HepG2 (cell line): ENCODE measurements around the gene USP8. TPM values are rescaled to one million over a fixed set of nuclear protein-coding genes. Genes with fewer than 3 reads are reported as not detected.

ENCODE experiments used
- ATAC-seq: fragments of 200-7000 bp; cut with Tn5 transposase; 3 replicates; pipeline ENCODE4 v1.9.1; 2020; ENCODE audit warnings: mild to moderate bottlenecking, moderate library complexity
- BruUV-seq: library from RNA; stranded (reverse); fragments of 400-500 nt; replicated peaks from 2 replicates; lab custom pipeline; 2021; lab: Mats Ljungman, UMichigan
- CTCF ChIA-PET: fragments of 300-600 bp; formaldehyde crosslinking; extraction: SDS; loops from one replicate; lab custom pipeline; 2021; ENCODE audit warnings: low total read pairs, inconsistent platforms, low intra/inter-chr PET ratio; lab: Yijun Ruan, JAX
- POLR2A ChIA-PET: fragments of 350-600 bp; sonication (Branson Sonifier 250); formaldehyde crosslinking; loops from one replicate; lab custom pipeline; 2020; ENCODE audit warnings: antibody characterized with exemption, inconsistent platforms; lab: Yijun Ruan, JAX
- DNase-seq: peaks from one replicate; pipeline ENCODE4 v3.0.0-alpha.2; 2015; ENCODE audit warnings: low spot score
- FAIRE-seq: peaks from 3 replicates; lab custom pipeline; 2011; peaks lifted over from hg19 to GRCh38; lab: Jason Lieb, UNC
- H2AFZ ChIP-seq: one replicate; pipeline ENCODE4 v1.6.1; 2011; ENCODE audit warnings: low read length, inconsistent platforms
- H3K27ac ChIP-seq: fragments of 300-600 bp; 3 replicates; pipeline ENCODE4 v1.8.0; 2011; ENCODE audit warnings: mixed run types, mild to moderate bottlenecking, mixed read lengths, low read length, inconsistent platforms; ENCODE audit not compliant: insufficient read depth; ENCODE audit errors: extremely low read length
- H3K27me3 ChIP-seq, 2 experiments: fragments of 200-600 bp in 1 of 2; 2 replicates in 1 of 2; 3 replicates in 1 of 2; pipeline versions ENCODE4 v1.6.0 to v1.8.0; 2011; ENCODE audit warnings: low read length in 2 of 2, mild to moderate bottlenecking in 2 of 2, moderate library complexity in 2 of 2, inconsistent platforms in 1 of 2; ENCODE audit not compliant: insufficient read depth in 2 of 2, control insufficient read depth in 1 of 2
- H3K36me3 ChIP-seq, 2 experiments: fragments of 200-600 bp in 1 of 2; replicated peaks in 1 of 2; 2 replicates in 1 of 2; 3 replicates in 1 of 2; pipeline versions ENCODE4 v1.5.1 to v1.8.0; 2011; ENCODE audit warnings: low read length in 2 of 2, inconsistent platforms in 1 of 2; ENCODE audit not compliant: insufficient read depth in 2 of 2, control insufficient read depth in 1 of 2
- H3K4me1 ChIP-seq: 2 replicates; pipeline ENCODE4 v1.5.1; 2012; ENCODE audit warnings: low read length, inconsistent platforms; ENCODE audit not compliant: insufficient read depth
- H3K4me2 ChIP-seq: 2 replicates; pipeline ENCODE4 v1.6.0; 2011; ENCODE audit warnings: low read depth, low read length, inconsistent platforms
- H3K4me3 ChIP-seq, 3 experiments: fragments of 200-600 bp in 1 of 3; sonication (generic), shearing (Covaris generic) in 1 of 3; replicated peaks in 1 of 3; 2 replicates each; pipeline ENCODE4 v1.5.1; 2011 to 2016; ENCODE audit warnings: low read length in 3 of 3, inconsistent platforms in 2 of 3, low read depth in 2 of 3, mild to moderate bottlenecking in 2 of 3, control low read depth in 1 of 3, mixed read lengths in 1 of 3; ENCODE audit not compliant: insufficient read depth in 1 of 3
- H3K79me2 ChIP-seq: one replicate; pipeline ENCODE4 v1.6.1; 2011; ENCODE audit warnings: low read length, inconsistent platforms; ENCODE audit not compliant: insufficient read depth
- H3K9ac ChIP-seq: 2 replicates; pipeline ENCODE4 v1.6.0; 2011; ENCODE audit warnings: mild to moderate bottlenecking, low read depth, low read length, inconsistent platforms; ENCODE audit not compliant: insufficient read depth
- H3K9me3 ChIP-seq: 2 replicates; pipeline ENCODE4 v1.5.1; 2012; ENCODE audit warnings: mild to moderate bottlenecking, low read length
- H4K20me1 ChIP-seq: 2 replicates; pipeline ENCODE4 v1.6.0; 2011; ENCODE audit warnings: inconsistent platforms, mild to moderate bottlenecking, low read length, moderate library complexity; ENCODE audit not compliant: insufficient read depth
- ARNT2 ChIP-seq: sonication (generic); formaldehyde crosslinking; IDR thresholded peaks from 2 replicates; pipeline ENCODE4 v1.8.0; 2022; ENCODE audit warnings: mild to moderate bottlenecking, low read depth, missing genetic modification reagents, moderate library complexity
- CENPBD1 ChIP-seq: sonication (generic); formaldehyde crosslinking; IDR thresholded peaks from 2 replicates; pipeline ENCODE4 v1.8.0; 2022; ENCODE audit warnings: missing genetic modification reagents, low read depth, mild to moderate bottlenecking, borderline replicate concordance
- GZF1 ChIP-seq: sonication (generic); formaldehyde crosslinking; IDR thresholded peaks from 2 replicates; pipeline ENCODE4 v1.5.1; 2020; ENCODE audit warnings: mild to moderate bottlenecking, missing genetic modification reagents
- HNF4A ChIP-seq: sonication (generic); formaldehyde crosslinking; IDR thresholded peaks from 2 replicates; pipeline ENCODE4 v1.4.0; 2020; ENCODE audit warnings: missing genetic modification reagents
- NBN ChIP-seq: fragments of 450-650 bp; conservative IDR thresholded peaks from 2 replicates; pipeline ENCODE4 v1.6.1; 2017
- PHF21A ChIP-seq: sonication (generic); formaldehyde crosslinking; IDR thresholded peaks from 2 replicates; pipeline ENCODE4 v1.5.0; 2020; ENCODE audit warnings: mild to moderate bottlenecking, missing genetic modification reagents
- PITX1 ChIP-seq: sonication (generic); formaldehyde crosslinking; IDR thresholded peaks from 2 replicates; pipeline ENCODE4 v1.5.1; 2020; ENCODE audit warnings: mild to moderate bottlenecking, missing genetic modification reagents
- SIX4 ChIP-seq: sonication (generic); formaldehyde crosslinking; IDR thresholded peaks from 2 replicates; pipeline ENCODE4 v1.4.0; 2020; ENCODE audit warnings: missing genetic modification reagents
- SMAD3 ChIP-seq: sonication (generic); formaldehyde crosslinking; IDR thresholded peaks from 2 replicates; pipeline ENCODE4 v1.4.0; 2020; ENCODE audit warnings: missing genetic modification reagents
- SNAPC2 ChIP-seq: sonication (generic); formaldehyde crosslinking; IDR thresholded peaks from 2 replicates; pipeline ENCODE4 v1.8.1; 2022; ENCODE audit warnings: mild to moderate bottlenecking, missing genetic modification reagents
- SOX6 ChIP-seq, 2 experiments: fragments of 450-650 bp in 1 of 2; sonication (generic) in 1 of 2; formaldehyde crosslinking in 1 of 2; IDR thresholded peaks; 2 replicates each; pipeline versions ENCODE4 v1.4.0 to v1.6.1; 2017 to 2020; ENCODE audit warnings: antibody characterized with exemption in 1 of 2, mild to moderate bottlenecking in 1 of 2, missing genetic modification reagents in 1 of 2
- XBP1 ChIP-seq: sonication (generic); formaldehyde crosslinking; IDR thresholded peaks from 2 replicates; pipeline ENCODE4 v1.5.0; 2020; ENCODE audit warnings: missing genetic modification reagents
- ZBTB21 ChIP-seq: sonication (generic); formaldehyde crosslinking; IDR thresholded peaks from 2 replicates; pipeline ENCODE4 v1.4.0; 2020; ENCODE audit warnings: missing genetic modification reagents
- ZNF264 ChIP-seq: sonication (generic); formaldehyde crosslinking; IDR thresholded peaks from 2 replicates; pipeline ENCODE4 v1.4.0; 2020; ENCODE audit warnings: missing genetic modification reagents
- ZNF274 ChIP-seq: sonication (generic); formaldehyde crosslinking; IDR thresholded peaks from 2 replicates; pipeline ENCODE4 v1.5.1; 2020; ENCODE audit warnings: mild to moderate bottlenecking, missing genetic modification reagents
- ZNF382 ChIP-seq: sonication (generic); formaldehyde crosslinking; IDR thresholded peaks from 2 replicates; pipeline ENCODE4 v1.5.0; 2020; ENCODE audit warnings: missing genetic modification reagents, mild to moderate bottlenecking, borderline replicate concordance
- ZNF468 ChIP-seq: sonication (generic); formaldehyde crosslinking; IDR thresholded peaks from 2 replicates; pipeline ENCODE4 v1.8.0; 2022; ENCODE audit warnings: mild to moderate bottlenecking, moderate library complexity, missing genetic modification reagents
- ZNF772 ChIP-seq: sonication (generic); formaldehyde crosslinking; IDR thresholded peaks from 2 replicates; pipeline ENCODE4 v1.5.0; 2020; ENCODE audit warnings: mild to moderate bottlenecking, missing genetic modification reagents
- ZNF878 ChIP-seq: sonication (generic); formaldehyde crosslinking; IDR thresholded peaks from 2 replicates; pipeline ENCODE4 v1.8.1; 2023; ENCODE audit warnings: mild to moderate bottlenecking, missing genetic modification reagents, moderate library complexity
- WGBS: methylation state at CpG from one replicate; pipeline ENCODE4 v1.1.6; 2017; ENCODE audit warnings: low lambda C conversion rate; 5-methylcytosine and 5-hydroxymethylcytosine counted together
- in situ Hi-C: cut with HindIII; loops from 2 replicates; pipeline ENCODE4 v1.10.0; 2017; ENCODE audit warnings: low pct_unique_long_range_greater_than_20kb; ENCODE audit not compliant: extremely low pct_ligation_motif_present
- intact Hi-C: fragments of 100-400 bp; cut with micrococcal nuclease; formaldehyde crosslinking; loops from one replicate; pipeline ENCODE4 v1.10.0; 2022; ENCODE audit not compliant: unreplicated experiment
- polyA plus RNA-seq, 8 experiments: library from polyadenylated mRNA; depleted of rRNA in 3 of 8; stranded (reverse) in 7 of 8; unstranded in 1 of 8; fragments of >200 nt; fragmentation: Illumina TruSeq in 4 of 8; extraction: Trizol in 4 of 8; gene quantifications; 2 replicates each; pipeline versions ENCODE4 v1.2.1 to v1.2.3, GENCODE V29; 2011 to 2016; ENCODE audit warnings: low read depth in 4 of 8, missing spikeins in 1 of 8, mixed read lengths in 1 of 8; ENCODE audit not compliant: insufficient read depth in 1 of 8
- total RNA-seq, 5 experiments: library from RNA; depleted of rRNA; stranded (reverse); fragments of >200 nt; fragmentation: Illumina TruSeq; extraction: Trizol; gene quantifications; 2 replicates each; pipeline ENCODE4 v1.2.3, GENCODE V29; 2016; ENCODE audit warnings: low read depth in 1 of 5
- TF ChIP-seq, protein P1 (sequence below): sonication (generic); formaldehyde crosslinking; IDR thresholded peaks from 2 replicates; pipeline ENCODE4 v1.4.0; 2020; ENCODE audit warnings: missing genetic modification reagents, mild to moderate bottlenecking, borderline replicate concordance
- TF ChIP-seq, protein P2 (sequence below): sonication (generic); formaldehyde crosslinking; IDR thresholded peaks from 2 replicates; pipeline ENCODE4 v1.5.1; 2020; ENCODE audit warnings: mild to moderate bottlenecking, missing genetic modification reagents, borderline replicate concordance
- TF ChIP-seq, protein P3 (sequence below): sonication (generic); formaldehyde crosslinking; IDR thresholded peaks from 2 replicates; pipeline ENCODE4 v1.5.0; 2020; ENCODE audit warnings: missing genetic modification reagents

USP8 gene
- total and polyA plus RNA-seq, 2 of the 13 experiments (the other 11 are each of a cell fraction or from before 2014, with no cell fraction given): 36.4 to 50.7 TPM

GRCh38 chr15:50418041-50418583 is 6.1 kb upstream of the USP8 start:
- H3K4me3 ChIP-seq: no peak overlapping the region
- ATAC-seq (no peak), FAIRE-seq (no peak), DNase-seq (no peak)
- intact Hi-C loops: no loop called here
- H4K20me1 ChIP-seq: no peaks in the 10 kb centered on the region
- 4% methylated on average over 4 of the region's 9 CpGs for WGBS
- no peaks in the 10 kb centered on the region for H3K36me3 ChIP-seq
- H3K9me3 ChIP-seq: no peaks in the 10 kb centered on the region
- H3K4me2 ChIP-seq: no peak overlapping the region
- no peak overlapping the region for H2AFZ ChIP-seq
- H3K27me3 ChIP-seq: no peaks in the 10 kb centered on the region
- in situ Hi-C loops: no loop called here
- POLR2A ChIA-PET: interaction anchor here (0.7 to 1.8 kb wide), 2 partner anchors 63 to 491 kb away, joined by 3 to 5 read pairs; partner anchors contain the start of gene GABPB1
- BruUV-seq: no TSS peak
- H3K4me1 ChIP-seq: peaks cover 12% of the 10 kb centered on the region
- H3K27ac ChIP-seq: no peak overlapping the region
- no peak overlapping the region for H3K9ac ChIP-seq
- CTCF ChIA-PET: no interaction called here
- no peaks in the 10 kb centered on the region for H3K79me2 ChIP-seq
- no peak for TF ChIP-seq SIX4 (CRISPR knock-in tag)
- no peak for TF ChIP-seq NBN
- no peak for TF ChIP-seq XBP1 (CRISPR knock-in tag)
- no peak for TF ChIP-seq ZNF878 (CRISPR knock-in tag)
- no peak for TF ChIP-seq ZNF468 (CRISPR knock-in tag)
- no peak for TF ChIP-seq ZNF274 (CRISPR knock-in tag)
- no peak for TF ChIP-seq CENPBD1 (CRISPR knock-in tag)
- no peak for TF ChIP-seq ZNF382 (CRISPR knock-in tag)
- no peak for TF ChIP-seq HNF4A (CRISPR knock-in tag)
- peak; percentile 66 for TF ChIP-seq ZBTB21
- TF ChIP-seq SOX6 (IDR thresholded peaks at IDR 0.05): no peak
- no peak for TF ChIP-seq SOX6 (CRISPR knock-in tag; IDR thresholded peaks at IDR 0.05)
- no peak for TF ChIP-seq SNAPC2 (CRISPR knock-in tag)
- TF ChIP-seq, protein P1, sequence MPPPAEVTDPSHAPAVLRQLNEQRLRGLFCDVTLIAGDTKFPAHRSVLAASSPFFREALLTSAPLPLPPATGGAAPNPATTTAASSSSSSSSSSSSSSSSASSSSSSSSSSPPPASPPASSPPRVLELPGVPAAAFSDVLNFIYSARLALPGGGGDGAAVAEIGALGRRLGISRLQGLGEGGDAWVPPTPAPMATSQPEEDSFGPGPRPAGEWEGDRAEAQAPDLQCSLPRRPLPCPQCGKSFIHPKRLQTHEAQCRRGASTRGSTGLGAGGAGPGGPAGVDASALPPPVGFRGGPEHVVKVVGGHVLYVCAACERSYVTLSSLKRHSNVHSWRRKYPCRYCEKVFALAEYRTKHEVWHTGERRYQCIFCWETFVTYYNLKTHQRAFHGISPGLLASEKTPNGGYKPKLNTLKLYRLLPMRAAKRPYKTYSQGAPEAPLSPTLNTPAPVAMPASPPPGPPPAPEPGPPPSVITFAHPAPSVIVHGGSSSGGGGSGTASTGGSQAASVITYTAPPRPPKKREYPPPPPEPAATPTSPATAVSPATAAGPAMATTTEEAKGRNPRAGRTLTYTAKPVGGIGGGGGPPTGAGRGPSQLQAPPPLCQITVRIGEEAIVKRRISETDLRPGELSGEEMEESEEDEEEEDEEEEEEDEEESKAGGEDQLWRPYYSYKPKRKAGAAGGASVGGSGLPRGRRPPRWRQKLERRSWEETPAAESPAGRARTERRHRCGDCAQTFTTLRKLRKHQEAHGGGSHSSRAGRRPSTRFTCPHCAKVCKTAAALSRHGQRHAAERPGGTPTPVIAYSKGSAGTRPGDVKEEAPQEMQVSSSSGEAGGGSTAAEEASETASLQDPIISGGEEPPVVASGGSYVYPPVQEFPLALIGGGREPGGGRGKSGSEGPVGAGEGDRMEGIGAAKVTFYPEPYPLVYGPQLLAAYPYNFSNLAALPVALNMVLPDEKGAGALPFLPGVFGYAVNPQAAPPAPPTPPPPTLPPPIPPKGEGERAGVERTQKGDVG (CRISPR knock-in tag): no peak
- TF ChIP-seq SMAD3 (CRISPR knock-in tag): no peak
- TF ChIP-seq, protein P2, sequence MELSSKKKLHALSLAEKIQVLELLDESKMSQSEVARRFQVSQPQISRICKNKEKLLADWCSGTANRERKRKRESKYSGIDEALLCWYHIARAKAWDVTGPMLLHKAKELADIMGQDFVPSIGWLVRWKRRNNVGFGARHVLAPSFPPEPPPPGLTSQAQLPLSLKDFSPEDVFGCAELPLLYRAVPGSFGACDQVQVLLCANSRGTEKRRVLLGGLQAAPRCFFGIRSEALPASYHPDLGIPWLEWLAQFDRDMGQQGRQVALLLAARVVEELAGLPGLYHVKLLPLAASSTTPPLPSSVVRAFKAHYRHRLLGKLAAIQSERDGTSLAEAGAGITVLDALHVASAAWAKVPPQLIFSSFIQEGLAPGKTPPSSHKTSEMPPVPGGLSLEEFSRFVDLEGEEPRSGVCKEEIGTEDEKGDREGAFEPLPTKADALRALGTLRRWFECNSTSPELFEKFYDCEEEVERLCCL: no peak
- no peak for TF ChIP-seq ZNF772
- TF ChIP-seq PITX1 (CRISPR knock-in tag): no peak
- no peak for TF ChIP-seq ZNF264 (CRISPR knock-in tag)
- no peak for TF ChIP-seq PHF21A (CRISPR knock-in tag)
- TF ChIP-seq, protein P3, sequence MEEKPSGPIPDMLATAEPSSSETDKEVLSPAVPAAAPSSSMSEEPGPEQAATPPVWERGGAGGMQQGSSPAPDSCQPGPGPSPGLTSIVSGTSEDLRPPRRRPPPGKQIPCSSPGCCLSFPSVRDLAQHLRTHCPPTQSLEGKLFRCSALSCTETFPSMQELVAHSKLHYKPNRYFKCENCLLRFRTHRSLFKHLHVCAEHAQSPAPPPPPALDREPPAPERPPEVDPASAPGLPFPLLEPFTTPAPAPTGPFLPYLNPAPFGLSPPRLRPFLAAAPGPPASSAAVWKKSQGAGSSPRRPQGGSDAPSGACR: no peak
- TF ChIP-seq ARNT2 (CRISPR knock-in tag): no peak
- TF ChIP-seq GZF1 (CRISPR knock-in tag): no peak
